Kidney capillary endothelial cell (primary cell): ENCODE data around the gene WDR54.
"Not testable (repeated sequence)": the region's sequence is repeated elsewhere in the genome, so short reads cannot be mapped to it uniquely, and the experiment has no call there.

Experiments used
- DNase-seq: peaks from one replicate; pipeline ENCODE4 v3.0.0-alpha.2; 2018; ENCODE audit warnings: low spot score

Gene WDR54

DNA sequence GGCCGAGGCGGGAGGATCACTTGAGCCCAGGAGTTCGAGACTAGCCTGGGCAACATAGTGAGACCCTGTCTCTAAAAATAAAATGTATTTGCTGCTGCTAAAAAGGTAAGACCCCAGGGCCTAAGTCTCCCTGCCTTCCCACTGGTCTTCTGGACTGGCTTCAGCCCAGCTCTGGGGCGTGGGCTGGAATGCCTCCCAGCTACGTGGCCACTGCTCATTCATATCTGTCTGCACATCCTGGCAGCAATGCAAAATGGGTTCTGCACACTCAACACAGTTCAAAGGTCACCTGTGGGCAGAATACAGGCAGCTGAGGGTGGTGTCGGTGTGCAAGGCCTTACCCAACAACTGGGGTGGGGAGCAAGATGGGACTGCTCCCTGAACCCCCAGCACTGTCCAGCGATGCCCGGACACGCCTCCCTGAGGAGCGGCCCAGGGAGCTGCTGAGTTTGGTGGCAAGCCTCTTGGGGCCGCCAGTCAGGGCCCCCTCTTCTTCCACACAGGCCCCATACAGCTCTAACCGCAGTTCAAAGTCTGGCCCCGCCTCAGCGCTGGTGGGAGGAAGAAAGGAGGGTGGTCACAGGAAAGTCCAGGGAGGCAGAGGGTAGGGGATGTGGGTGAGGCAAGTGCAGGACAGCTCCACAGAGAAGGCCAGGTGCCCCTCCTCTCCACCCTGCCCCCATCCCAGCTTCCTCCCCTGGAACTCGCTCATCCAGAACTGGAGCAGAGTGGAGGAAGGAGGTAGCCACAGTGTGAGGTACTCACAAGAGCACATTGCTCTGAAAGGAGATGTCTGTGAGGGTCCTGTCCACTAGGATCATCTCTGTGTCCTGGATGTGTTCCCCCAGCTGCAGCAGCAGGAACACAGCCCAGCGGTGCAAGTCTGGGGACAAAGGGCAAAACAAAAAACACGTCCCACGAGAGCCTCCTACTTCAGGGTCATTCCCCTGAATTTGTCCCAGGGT lies 8.2 kb downstream of the WDR54 start:
- no peak for DNase-seq

GRCh38 chr2:74430502-74430901 lies 9.0 kb downstream of the WDR54 start:
- DNase-seq, result no peak

- DNase-seq, result no peak
Observed at GRCh38 chr2:74436111-74436805, 14.7 kb downstream of the WDR54 start.

- no peak for DNase-seq
Observed at GRCh38 chr2:74436848-74437695, 15.5 kb downstream of the WDR54 start.

- no peak for DNase-seq
Observed at GRCh38 chr2:74438248-74438647, 16.7 kb downstream of the WDR54 start.

- DNase-seq, result no peak
Observed at GRCh38 chr2:74439373-74439772, 17.8 kb downstream of the WDR54 start.

GRCh38 chr2:74439803-74440377 lies 18.4 kb downstream of the WDR54 start:
- DNase-seq, result no peak

DNA sequence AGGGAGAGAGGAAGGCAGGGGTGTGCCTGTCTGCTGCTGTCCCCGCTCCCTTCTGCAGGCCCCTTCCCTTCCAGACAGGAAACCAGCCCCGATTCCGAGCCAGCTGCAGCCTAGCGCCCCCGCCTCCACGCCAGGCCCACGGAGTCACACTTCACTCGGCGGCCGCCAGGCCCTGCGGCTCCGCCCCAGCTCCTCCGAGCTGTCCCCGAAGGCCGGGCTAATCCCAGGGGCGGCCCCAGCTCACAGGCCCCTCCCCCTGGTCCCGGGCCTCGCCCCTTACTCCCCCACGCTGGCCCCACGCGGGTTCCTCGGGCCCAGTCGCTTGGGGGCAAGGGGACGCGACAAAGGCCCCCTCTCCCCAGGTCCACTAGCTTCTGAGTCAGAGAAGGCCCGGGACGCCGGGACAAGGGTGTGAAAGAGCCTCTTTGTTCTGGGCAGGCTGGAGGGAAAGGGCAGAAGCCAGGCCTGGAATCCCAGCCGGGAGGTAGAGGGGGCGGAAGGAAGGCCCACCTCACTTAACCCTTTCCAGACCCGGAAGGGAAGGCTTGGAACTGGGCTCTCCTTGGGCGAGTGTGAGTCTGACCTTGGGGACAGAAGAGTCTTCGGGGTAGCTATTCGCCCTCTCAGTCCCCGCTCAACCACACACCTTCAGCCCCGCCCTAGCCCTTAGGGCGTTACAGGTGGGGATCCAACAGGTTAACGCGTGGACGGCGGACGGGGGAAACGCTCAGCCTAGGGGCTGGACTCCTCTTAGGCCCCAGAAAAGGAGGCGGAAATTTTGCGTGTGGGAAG lies 19.0 kb downstream of the WDR54 start:
- peak; percentile 60 for DNase-seq

- no peak for DNase-seq
Observed at GRCh38 chr2:74441170-74441689, 19.7 kb downstream of the WDR54 start.

GRCh38 chr2:74441690-74442482 lies 20.4 kb downstream of the WDR54 start, which contains the start of gene RTKN:
Gene RTKN, minus strand, starts transcription at chr2:74441937. Its CDS starts 121 bp downstream, at chr2:74441816.
- DNase-seq, result no peak

- DNase-seq, result not testable (repeated sequence)
Observed at GRCh38 chr2:74442483-74443297, 21.2 kb downstream of the WDR54 start.

GRCh38 chr2:74444498-74445318 lies 23.2 kb downstream of the WDR54 start:
- DNase-seq, result no peak

DNA sequence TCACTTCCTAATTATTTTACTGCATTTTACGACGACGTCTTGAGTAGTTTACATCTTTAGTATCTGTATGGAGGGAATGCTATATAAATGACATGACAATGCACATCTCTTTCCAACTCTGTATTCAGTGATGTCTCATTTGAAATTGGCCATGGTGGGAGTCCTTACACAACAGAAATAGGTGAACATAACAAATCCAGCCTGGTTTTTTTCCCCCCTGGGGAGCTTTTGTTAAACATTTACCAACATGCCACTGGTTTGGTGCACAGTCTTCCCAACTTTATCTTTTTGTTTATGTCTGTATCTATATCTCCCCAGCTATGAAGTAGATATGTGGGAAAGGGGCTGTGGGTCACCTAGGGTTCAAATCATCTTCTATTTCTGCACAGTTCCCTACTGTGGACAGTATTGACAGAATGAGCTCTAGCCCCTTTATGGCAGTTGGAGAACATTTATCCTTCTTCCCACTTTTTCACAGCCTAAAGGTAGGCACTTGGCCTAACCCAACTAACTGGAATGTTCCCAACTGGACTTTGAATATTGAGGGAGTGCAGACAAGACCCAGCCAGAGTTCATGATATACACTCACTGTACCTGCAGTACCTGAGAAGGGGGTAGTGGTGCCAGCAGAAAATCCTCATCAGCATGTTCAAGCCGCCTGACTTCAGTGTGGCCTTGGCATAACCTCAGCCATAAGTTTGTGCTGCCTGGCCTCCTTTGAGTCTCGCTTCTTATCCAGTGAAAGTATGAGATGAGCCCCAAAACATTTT lies 25.9 kb downstream of the WDR54 start:
- no peak for DNase-seq

GRCh38 chr2:74448771-74449170 lies 27.2 kb downstream of the WDR54 start:
- no peak for DNase-seq

- no peak for DNase-seq
Observed at GRCh38 chr2:74450570-74451190, 29.1 kb downstream of the WDR54 start.

DNA sequence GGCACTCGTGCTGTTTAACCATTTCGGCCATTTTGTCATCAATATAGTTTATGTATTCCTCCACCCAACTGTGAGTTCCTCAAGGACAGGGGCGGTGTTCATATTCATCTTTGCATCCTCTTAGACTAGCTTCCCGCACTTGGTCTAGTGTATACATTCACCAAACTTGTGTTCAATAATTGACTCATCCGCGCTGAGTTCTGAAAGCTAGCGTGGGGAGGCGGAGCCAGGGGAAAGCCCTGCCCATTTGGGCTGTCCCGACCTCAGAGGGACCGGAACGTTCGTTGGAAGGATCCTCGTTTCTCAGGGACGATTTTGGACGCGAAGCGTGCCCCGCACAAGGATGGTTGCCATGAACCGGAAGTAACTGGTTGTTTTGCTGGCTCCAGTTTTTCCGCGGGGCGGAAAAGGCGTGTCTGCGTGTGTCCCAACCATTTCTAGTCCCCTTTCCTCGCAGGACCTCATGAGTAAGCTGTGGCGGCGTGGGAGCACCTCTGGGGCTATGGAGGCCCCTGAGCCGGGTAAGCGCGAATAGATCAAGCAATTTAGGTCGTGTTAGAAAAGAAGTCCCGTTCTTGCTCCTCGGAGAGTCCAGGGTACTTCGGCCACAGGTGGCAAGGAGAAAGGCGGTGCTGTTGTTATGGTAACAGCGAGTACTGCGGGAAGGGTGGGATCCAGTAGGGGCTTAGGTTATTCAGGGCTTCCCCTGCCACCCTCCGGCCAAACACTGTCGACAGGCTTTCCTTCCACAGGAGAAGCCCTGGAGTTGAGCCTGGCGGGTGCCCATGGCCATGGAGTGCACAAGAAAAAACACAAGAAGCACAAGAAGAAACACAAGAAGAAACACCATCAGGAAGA lies 33.4 kb downstream of the WDR54 start, which contains the start of gene INO80B:
Gene INO80B (plus strand): TSS at position 434 of the 858 bp plus-strand sequence. CDS start 30 bp downstream, at position 464.
- peak; percentile 96 for DNase-seq
